GM18498 (cell line): ENCODE data around the gene RNF225.
"Not testable (repeated sequence)": the region's sequence is repeated elsewhere in the genome, so short reads cannot be mapped to it uniquely, and the experiment has no call there.

Experiments used
- ATAC-seq: cut with Tn5 transposase; IDR thresholded peaks from one replicate; pipeline ENCODE4 v1.9.1; 2021; ENCODE audit warnings: mild to moderate bottlenecking, moderate library complexity; ENCODE audit not compliant: unreplicated experiment

Gene RNF225

GRCh38 chr19:58386576-58387337 lies 8.7 kb upstream of the RNF225 start, which contains the start of gene RPS5:
Gene RPS5 (plus strand): TSS chr19:58387269. CDS start chr19:58388138, 869 bp downstream.
- peak; percentile 89 for ATAC-seq

- ATAC-seq, result no peak
Observed at GRCh38 chr19:58387338-58388174, 7.9 kb upstream of the RNF225 start.

- no peak for ATAC-seq
Observed at GRCh38 chr19:58388175-58388526, 7.3 kb upstream of the RNF225 start.

- no peak for ATAC-seq
Observed at GRCh38 chr19:58392945-58393724, 2.3 kb upstream of the RNF225 start.

- no peak for ATAC-seq
Observed at GRCh38 chr19:58393725-58394033, 1.8 kb upstream of the RNF225 start.

- ATAC-seq, result no peak
Observed at GRCh38 chr19:58394821-58395219, 636 bp upstream of the RNF225 start.

- ATAC-seq, result no peak
Observed at GRCh38 chr19:58395979-58396627, 647 bp downstream of the RNF225 start.

- no peak for ATAC-seq
Observed at GRCh38 chr19:58396691-58397532, 1.5 kb downstream of the RNF225 start.

- no peak for ATAC-seq
Observed at GRCh38 chr19:58397533-58398037, 2.1 kb downstream of the RNF225 start.

GRCh38 chr19:58398087-58398486 lies 2.6 kb downstream of the RNF225 start:
- no peak for ATAC-seq

GRCh38 chr19:58398545-58398944 lies 3.1 kb downstream of the RNF225 start:
- ATAC-seq, result no peak

- ATAC-seq, result no peak
Observed at GRCh38 chr19:58399903-58400302, 4.4 kb downstream of the RNF225 start.

GRCh38 chr19:58400316-58400915 lies 5.0 kb downstream of the RNF225 start:
- ATAC-seq, result no peak

- ATAC-seq, result peak; percentile 98
Observed at GRCh38 chr19:58400916-58401839, 5.7 kb downstream of the RNF225 start.

GRCh38 chr19:58401840-58402421 lies 6.5 kb downstream of the RNF225 start:
- ATAC-seq, result no peak

- not testable (repeated sequence) for ATAC-seq
Observed at GRCh38 chr19:58403920-58404478, 8.5 kb downstream of the RNF225 start.

GRCh38 chr19:58406818-58407657 lies 11.6 kb downstream of the RNF225 start:
- ATAC-seq, result no peak
